Left lung (tissue), 10 donors: ENCODE data around the gene NECTIN3. TPM values are rescaled to one million over a fixed set of nuclear protein-coding genes. Genes with fewer than 3 reads are reported as not detected.
A peak's percentile ranks its signal among the peaks of the same experiment; 100 is the strongest.

Experiments used
- ATAC-seq: fragments of 200-7000 bp; cut with Tn5 transposase; one replicate; pipeline ENCODE4 v1.9.1; 2020; ENCODE audit warnings: moderate library complexity
- DNase-seq, 4 donors: peaks; one replicate each; pipeline ENCODE4 v3.0.0-alpha.2; 2013 to 2020
- H3K27ac ChIP-seq, 2 donors: fragments of 200-600 bp; sonication (generic) in 1 of 2; one replicate each; pipeline versions ENCODE4 v1.5.0 to v1.8.0; 2020 to 2021
- H3K27me3 ChIP-seq, 2 donors: fragments of 200-600 bp; sonication (generic) in 1 of 2; one replicate each; pipeline versions ENCODE4 v1.5.0 to v1.8.0; 2020 to 2021
- H3K36me3 ChIP-seq, 2 donors: fragments of 200-600 bp; sonication (generic) in 1 of 2; one replicate each; pipeline versions ENCODE4 v1.5.0 to v1.8.0; 2020 to 2021
- H3K4me1 ChIP-seq, 2 donors: fragments of 200-600 bp; one replicate each; pipeline ENCODE4 v1.8.0; 2021
- H3K4me3 ChIP-seq, 2 donors: fragments of 200-600 bp; sonication (generic) in 1 of 2; one replicate each; pipeline versions ENCODE4 v1.5.0 to v1.8.0; 2020 to 2021; ENCODE audit warnings: mild to moderate bottlenecking in 1 of 2
- H3K9me3 ChIP-seq, 2 donors: fragments of 200-600 bp; sonication (generic) in 1 of 2; one replicate each; pipeline versions ENCODE4 v1.5.0 to v1.8.0; 2020 to 2021
- intact Hi-C, 2 donors: fragments of 100-400 bp; cut with DNase I; formaldehyde crosslinking; loops; one replicate each; pipeline versions ENCODE4 v1.11.2 to v1.14.2; 2022
- polyA plus RNA-seq, 6 donors: library from polyadenylated mRNA; unstranded; fragments of 120-200 nt; gene quantifications; one replicate each; pipeline ENCODE4 v1.2.1, GENCODE V29; 2013; ENCODE audit not compliant: insufficient read length in 6 of 6
- total RNA-seq, 2 donors: library from RNA; stranded (reverse); fragmentation: NEBNext Ultra II Directional; extraction: Animal tissue kit (Norgen Biotek cat#: 25700); gene quantifications; one replicate each; pipeline ENCODE4 v1.2.1, GENCODE V29; 2021
- TF ChIP-seq, protein P1 (sequence below), 2 donors: fragments of 200-600 bp; sonication (generic) in 1 of 2; IDR thresholded peaks; one replicate each; pipeline versions ENCODE4 v1.5.0 to v1.8.0; 2021; ENCODE audit warnings: antibody characterized with exemption in 2 of 2
- donor health status: DM: no; HTN: yes; CAD: no.
- donor health status: DM: no; HTN: no; CAD: no.

NECTIN3 gene
- total and polyA plus RNA-seq, 8 donors, result 24.9 to 149 (median 78.9) TPM

DNA sequence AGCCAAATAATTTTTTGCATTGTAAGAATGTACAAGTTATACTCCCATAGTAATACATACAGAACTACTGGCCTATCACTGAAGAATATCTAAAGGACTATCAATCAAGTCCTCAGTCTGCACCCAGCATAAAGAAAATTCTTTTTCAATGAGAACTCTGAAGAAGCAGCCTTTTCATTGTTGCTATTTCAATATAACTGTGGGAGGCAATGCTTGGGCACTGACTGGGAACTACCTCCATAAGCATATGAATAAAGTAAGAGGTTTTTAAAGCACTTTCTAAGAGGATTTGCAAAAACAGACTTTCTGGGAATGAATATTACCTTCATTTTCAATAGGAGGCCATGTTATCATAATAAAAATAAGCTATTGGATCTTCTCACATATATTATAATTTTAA is 24.6 kb upstream of the NECTIN3 start:
- TF ChIP-seq, protein P1, sequence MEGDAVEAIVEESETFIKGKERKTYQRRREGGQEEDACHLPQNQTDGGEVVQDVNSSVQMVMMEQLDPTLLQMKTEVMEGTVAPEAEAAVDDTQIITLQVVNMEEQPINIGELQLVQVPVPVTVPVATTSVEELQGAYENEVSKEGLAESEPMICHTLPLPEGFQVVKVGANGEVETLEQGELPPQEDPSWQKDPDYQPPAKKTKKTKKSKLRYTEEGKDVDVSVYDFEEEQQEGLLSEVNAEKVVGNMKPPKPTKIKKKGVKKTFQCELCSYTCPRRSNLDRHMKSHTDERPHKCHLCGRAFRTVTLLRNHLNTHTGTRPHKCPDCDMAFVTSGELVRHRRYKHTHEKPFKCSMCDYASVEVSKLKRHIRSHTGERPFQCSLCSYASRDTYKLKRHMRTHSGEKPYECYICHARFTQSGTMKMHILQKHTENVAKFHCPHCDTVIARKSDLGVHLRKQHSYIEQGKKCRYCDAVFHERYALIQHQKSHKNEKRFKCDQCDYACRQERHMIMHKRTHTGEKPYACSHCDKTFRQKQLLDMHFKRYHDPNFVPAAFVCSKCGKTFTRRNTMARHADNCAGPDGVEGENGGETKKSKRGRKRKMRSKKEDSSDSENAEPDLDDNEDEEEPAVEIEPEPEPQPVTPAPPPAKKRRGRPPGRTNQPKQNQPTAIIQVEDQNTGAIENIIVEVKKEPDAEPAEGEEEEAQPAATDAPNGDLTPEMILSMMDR (IDR thresholded peaks at IDR 0.05), result no peak
- no peak for DNase-seq
- intact Hi-C loops, result no loop called here
- H3K27ac ChIP-seq, result no peak overlapping the region
- no peaks in the 10 kb centered on the region for H3K9me3 ChIP-seq
- no peak for ATAC-seq
- no peak overlapping the region for H3K4me3 ChIP-seq
- no peaks in the 10 kb centered on the region for H3K4me1 ChIP-seq
- H3K36me3 ChIP-seq, result no peaks in the 10 kb centered on the region
- no peaks in the 10 kb centered on the region for H3K27me3 ChIP-seq

DNA sequence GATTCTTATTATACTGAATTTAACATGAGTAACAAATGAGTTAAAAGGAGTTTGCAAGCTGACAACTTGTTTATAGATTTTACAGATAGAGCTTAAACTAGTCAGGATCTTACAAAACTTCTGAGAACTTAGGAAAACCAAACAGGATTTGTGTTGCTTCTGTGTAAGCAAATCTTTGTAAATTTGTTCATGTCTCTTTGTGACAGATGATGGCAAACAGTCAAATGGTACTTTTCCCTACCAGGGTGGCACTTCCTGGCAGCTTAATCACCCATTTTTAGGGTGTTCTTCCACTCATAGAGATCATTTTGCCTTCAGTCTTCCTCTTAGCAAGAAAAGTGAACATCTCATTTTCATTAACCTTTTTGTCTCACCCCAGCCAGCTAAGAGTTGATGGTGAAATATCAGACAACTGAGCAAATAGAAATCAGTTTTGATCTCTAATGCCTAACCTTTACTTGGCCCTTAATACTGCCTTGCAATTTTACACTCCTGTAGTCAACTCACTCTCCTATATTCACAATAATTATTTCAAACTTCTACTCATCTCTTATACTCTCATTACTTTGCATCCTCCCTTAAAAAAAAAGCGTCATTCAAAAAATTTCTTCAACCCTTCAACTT is 23.7 kb upstream of the NECTIN3 start:
- TF ChIP-seq, protein P1 (IDR thresholded peaks at IDR 0.05), result no peak

DNA sequence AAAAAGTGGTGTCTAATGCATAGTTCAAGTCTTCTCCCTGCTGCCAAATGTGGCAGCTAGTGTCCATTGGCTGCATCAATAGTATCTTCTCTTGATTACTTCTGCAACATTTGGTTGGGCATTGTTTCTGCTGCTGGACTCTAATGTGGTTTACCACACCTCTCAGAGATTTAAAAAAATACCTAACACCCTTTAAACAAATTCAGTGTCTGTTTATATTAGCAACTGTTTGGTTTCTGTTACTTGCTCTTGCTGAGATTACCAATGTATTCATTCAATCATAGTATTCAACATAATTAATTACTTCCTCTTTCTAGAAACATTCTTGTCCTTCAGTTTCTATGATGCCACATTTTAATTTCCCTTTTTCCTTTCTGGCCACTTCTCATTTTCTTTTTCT is 20.3 kb upstream of the NECTIN3 start:
- TF ChIP-seq, protein P1 (IDR thresholded peaks at IDR 0.05), result no peak
- intact Hi-C loops, result no loop called here
- DNase-seq (no peak), ATAC-seq (no peak)
- H3K4me1 ChIP-seq, result no peaks in the 10 kb centered on the region
- H3K27me3 ChIP-seq, result no peaks in the 10 kb centered on the region
- no peaks in the 10 kb centered on the region for H3K36me3 ChIP-seq
- no peak overlapping the region for H3K4me3 ChIP-seq
- H3K9me3 ChIP-seq, result no peaks in the 10 kb centered on the region
- H3K27ac ChIP-seq, result no peak overlapping the region

More for the DNA sequence above, 23.7 kb upstream of the NECTIN3 start:
- no peak for ATAC-seq
- no peak for DNase-seq
- Histone ChIP-seq H3K9me3 (no peaks in the 10 kb centered on the region), H3K27me3 (no peaks in the 10 kb centered on the region), H3K4me3 (no peak overlapping the region), H3K36me3 (no peaks in the 10 kb centered on the region), H3K27ac (no peak overlapping the region), H3K4me1 (no peaks in the 10 kb centered on the region)
- intact Hi-C loops, result no loop called here

DNA sequence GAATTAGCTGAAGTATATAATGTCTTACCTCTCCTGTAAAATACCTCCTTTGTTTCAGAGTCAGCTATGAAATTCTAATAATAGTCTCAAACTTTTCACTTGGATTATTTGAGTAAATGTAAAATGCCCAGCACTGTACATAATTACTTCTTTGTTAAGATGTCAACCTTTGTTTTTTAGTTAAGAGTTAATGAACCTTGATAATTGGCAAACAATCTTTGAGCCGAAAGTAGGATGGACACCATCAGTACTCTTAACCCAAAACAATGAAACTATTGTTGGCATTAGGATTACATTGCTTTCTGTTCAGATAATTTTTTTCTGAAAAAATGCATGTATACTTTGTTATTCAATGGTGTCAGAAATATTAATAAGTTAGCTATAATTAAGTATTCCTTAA is 3.0 kb upstream of the NECTIN3 start:
- TF ChIP-seq, protein P1 (IDR thresholded peaks at IDR 0.05), result no peak
- intact Hi-C loops, result no loop called here
- H3K9me3 ChIP-seq, result no peaks in the 10 kb centered on the region
- H3K4me3 ChIP-seq, result no peak overlapping the region
- DNase-seq, result no peak
- peaks cover 5 to 13% of the 10 kb centered on the region in 2 donors for H3K4me1 ChIP-seq
- no peak overlapping the region for H3K27ac ChIP-seq
- H3K27me3 ChIP-seq, result peaks cover 0 to 46% of the 10 kb centered on the region in 2 donors
- no peaks in the 10 kb centered on the region for H3K36me3 ChIP-seq
- no peak for ATAC-seq

DNA sequence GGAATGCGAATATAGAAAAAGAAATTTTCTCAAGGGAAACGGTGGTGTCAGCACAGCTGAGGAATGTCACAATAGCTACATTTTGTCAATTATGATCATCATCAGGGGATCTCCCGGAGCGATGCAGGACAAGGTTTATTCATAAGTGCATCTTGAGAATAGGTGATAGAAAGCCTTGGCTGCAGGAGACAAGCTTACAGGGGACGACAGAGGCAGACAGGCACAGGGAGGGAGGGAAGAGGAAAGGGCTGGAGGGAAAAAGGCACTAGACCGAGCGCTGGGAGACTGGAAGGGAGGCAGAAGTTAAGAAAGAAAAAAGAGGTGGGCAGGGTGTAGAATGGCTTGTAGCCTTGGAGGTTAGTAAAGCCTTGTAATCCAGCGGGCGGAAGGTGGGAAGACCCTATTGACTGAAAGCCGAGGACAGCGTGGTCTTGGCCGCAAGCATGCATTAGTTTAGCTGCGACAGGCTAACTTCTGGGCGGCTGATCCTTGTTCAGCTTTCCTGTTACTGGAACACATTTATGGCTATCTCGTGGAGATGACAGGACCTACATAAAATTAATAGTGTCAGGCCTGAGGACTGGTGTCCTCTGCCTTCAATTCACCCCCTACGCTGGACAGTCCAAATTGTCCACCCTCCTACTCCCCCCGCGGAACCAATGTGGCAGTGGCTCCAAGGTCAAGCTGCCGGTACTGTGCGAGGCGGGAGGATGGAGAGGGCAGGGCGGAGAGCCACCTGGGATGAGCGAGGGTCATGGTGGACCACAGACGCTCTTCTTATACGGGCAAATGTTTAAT is 1.4 kb upstream of the NECTIN3 start:
- peak in 2 of 4 donors; percentile 32 to 53 for DNase-seq
- intact Hi-C loops, result no loop called here

More for the DNA sequence above, 1.4 kb upstream of the NECTIN3 start:
- TF ChIP-seq, protein P1 (IDR thresholded peaks at IDR 0.05), result no peak
- Histone ChIP-seq H3K27me3 (peaks cover 0 to 58% of the 10 kb centered on the region in 2 donors), H3K4me1 (peaks cover 5 to 18% of the 10 kb centered on the region in 2 donors), H3K27ac (peak overlapping the region; percentile 84 to 90), H3K36me3 (no peaks in the 10 kb centered on the region), H3K9me3 (no peaks in the 10 kb centered on the region), H3K4me3 (peak overlapping the region; percentile 70 to 84)
- ATAC-seq, result peak; percentile 11
